Measurements from ENCODE around the gene ERBB2.
"Not testable (repeated sequence)": the region's sequence is repeated elsewhere in the genome, so short reads cannot be mapped to it uniquely, and the experiment has no call there.

Gene ERBB2

DNA sequence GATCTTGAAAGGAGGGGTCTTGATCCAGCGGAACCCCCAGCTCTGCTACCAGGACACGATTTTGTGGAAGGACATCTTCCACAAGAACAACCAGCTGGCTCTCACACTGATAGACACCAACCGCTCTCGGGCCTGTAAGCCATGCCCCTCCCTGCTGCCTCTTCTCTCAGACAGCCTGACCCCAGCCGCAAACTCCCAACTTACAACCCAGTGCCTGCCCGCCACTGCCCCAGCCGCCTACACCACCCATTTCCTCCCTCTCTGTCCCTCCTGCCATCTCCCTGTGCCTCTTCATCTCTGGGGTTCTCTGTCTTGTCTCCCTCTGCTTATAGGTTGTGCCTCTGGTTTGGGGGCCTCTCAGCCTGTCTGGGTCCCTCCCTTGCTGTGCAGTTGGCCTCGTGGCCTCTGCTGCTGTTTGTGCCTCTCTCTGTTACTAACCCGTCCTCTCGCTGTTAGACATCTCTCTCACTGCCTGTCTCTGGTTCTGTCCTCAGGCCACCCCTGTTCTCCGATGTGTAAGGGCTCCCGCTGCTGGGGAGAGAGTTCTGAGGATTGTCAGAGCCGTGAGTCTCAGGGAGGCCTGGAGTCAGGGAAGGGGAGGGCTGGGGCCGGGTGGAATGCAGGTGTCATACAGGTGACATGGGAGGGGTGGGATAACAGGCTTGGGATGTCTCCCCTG is 9.6 kb downstream of the ERBB2 start:
- no peak for DNase-seq (ENCODE audit: low spot score)
- no peak for TF ChIP-seq CTCF (IDR thresholded peaks at IDR 0.05; ENCODE audit: extremely low read depth, missing control alignments)

GRCh38 chr17:39709998-39710964 is 10.4 kb downstream of the ERBB2 start:
- DNase-seq (ENCODE audit: low spot score), result no peak
- TF ChIP-seq CTCF (IDR thresholded peaks at IDR 0.05; ENCODE audit: extremely low read depth, missing control alignments), result no peak

DNA sequence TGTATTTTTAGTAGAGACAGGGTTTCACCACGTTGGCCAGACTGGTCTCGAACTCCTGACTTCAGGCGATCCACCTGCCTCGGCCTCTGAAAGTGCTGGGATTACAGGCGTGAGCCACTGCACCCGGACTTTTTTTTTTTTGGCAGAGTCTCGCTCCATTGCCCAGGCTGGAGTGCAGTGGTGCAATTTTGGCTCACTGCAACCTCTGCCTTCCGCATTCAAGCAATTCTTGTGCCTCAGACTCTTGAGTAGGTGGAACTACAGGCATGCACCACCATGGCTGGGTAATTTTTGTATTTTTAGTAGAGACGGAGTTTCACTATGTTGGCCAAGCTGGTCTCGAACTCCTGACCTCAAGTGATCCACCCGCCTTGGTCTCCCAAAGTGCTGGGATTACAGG is 11.2 kb downstream of the ERBB2 start:
- DNase-seq (ENCODE audit: low spot score), result not testable (repeated sequence)

- DNase-seq (ENCODE audit: low spot score), result no peak
- no peak for TF ChIP-seq CTCF (IDR thresholded peaks at IDR 0.05; ENCODE audit: extremely low read depth, missing control alignments)
Observed at GRCh38 chr17:39711851-39712250, 12.0 kb downstream of the ERBB2 start.

DNA sequence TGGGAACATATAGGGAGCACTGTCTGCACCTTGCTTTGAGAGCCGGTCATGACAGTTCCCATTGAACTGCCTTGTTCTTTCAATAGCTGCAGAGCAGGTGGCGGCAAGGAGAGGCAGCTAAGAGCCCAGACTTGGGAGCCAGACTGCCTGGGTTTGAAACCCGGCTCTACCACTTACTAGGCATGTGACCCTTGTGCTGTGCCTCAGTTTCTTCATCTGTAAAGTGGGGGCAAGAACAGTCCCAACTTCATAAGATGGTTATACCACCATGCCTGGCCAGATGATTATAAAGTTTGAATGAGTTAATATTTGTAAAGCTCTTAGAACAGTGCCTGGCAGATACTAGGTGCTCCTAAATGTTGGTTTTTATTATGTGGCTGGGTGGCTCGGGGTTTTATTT is 14.4 kb downstream of the ERBB2 start:
- no peak for DNase-seq (ENCODE audit: low spot score)
- no peak for TF ChIP-seq CTCF (IDR thresholded peaks at IDR 0.05; ENCODE audit: extremely low read depth, missing control alignments)

- TF ChIP-seq CTCF (IDR thresholded peaks at IDR 0.05; ENCODE audit: extremely low read depth, missing control alignments), result no peak
- no peak for DNase-seq (ENCODE audit: low spot score)
Observed at GRCh38 chr17:39715375-39716072, 15.7 kb downstream of the ERBB2 start.

GRCh38 chr17:39716073-39716818 is 16.4 kb downstream of the ERBB2 start:
- no peak for TF ChIP-seq CTCF (IDR thresholded peaks at IDR 0.05; ENCODE audit: extremely low read depth, missing control alignments)
- DNase-seq (ENCODE audit: low spot score), result no peak
